Measurements from ENCODE around the gene OR52I1.

The OR52I1 gene

DNA sequence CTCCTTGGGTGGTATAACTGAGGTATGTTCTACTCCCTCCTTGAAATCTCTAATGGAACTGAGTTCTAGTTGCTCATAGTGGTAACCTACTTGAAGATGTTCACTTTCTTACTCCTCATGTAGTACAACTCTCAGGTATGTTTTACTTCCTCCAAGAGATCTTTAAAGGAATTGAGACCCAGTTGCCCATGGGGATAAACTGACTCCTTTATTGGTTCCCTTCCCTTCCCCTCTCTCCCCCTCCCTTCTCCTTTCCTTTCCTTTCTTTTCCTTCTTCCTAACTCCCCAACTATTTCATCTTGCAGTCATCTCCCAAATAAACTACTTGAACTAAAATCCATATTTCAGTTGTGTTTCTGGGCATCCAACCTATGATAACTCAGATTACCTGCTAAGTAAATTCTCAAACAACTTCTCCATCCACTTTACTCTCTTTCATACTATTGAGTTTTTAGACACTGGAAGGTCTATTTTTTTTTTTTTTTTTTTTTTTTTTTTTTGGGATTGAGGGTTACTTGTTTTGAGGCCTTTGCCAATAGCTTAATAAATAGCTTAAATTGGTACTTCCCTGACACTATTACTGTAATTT lies 22.1 kb downstream of the OR52I1 start:
- no peak for DNase-seq

- no peak for DNase-seq
Measured at GRCh38 chr11:4619514-4619913, 25.7 kb downstream of the OR52I1 start.

DNA sequence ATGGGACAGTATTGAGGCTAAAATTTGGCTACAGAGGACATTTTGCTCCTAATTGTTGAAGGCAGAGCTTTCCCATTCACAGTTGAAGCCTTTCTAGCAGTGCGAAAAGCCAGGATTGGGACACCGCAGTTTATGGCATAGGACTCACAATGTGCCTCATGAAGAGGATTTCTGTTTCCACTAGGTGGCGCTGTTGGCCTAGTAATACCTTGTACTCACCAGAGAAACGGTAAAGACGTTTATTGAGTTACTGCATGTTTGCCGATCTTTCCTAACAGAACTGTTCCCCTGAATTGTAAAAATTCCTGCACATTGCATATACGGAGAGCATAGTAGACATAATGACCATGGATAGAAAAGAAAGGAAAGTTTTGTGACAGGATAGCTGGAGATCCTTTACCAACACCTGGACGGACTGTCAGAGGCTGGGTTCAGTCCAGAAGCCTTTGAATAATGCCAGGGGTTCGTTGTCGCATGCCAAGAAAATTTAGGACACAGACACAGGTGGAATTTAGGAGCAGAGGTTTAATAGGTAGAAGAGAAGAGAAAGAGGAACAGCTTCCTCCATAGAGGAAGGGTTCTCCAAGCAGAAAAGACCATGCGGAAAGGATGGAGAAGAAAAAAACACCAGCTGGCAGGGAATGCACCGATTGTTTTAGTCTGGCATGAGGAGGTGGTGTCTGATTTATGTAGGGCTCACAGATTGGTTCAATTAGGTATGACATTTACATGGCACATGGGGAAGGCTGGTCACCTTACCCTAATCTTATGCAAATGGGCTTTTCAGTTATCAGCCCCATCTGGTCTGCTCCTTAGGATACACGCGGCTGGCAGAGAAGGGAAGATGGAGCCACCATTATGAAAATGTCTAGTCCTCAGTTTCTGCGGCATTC lies 32.6 kb downstream of the OR52I1 start:
- DNase-seq, result peak; percentile 74

DNA sequence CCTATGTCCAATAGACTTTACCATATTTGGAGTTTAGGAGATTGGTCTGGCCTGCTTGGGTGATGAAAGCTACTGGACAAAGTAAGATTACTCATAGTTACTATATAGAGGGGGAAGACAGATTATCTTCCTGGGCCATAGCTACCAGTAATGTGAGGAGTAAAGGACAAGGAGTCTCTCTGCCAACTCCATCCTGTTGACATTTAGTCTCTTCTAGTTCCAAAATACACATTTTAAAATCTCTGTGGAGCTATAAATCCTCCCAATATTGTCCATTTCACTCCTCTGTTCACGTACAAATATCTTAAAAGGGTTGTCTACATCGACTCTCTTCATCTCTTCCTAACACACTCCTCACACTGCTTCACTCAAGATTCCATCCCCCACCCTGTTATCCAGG lies 42.3 kb downstream of the OR52I1 start:
- no peak for DNase-seq

- DNase-seq, result peak; percentile 51
Measured at GRCh38 chr11:4636962-4637661, 43.3 kb downstream of the OR52I1 start, which contains the start of gene OR51D1. TSS of gene OR51D1 (plus strand) at chr11:4637477. CDS start at chr11:4639791, 2,314 bp downstream.

- no peak for DNase-seq
Measured at GRCh38 chr11:4637662-4638047, 43.8 kb downstream of the OR52I1 start.

DNA sequence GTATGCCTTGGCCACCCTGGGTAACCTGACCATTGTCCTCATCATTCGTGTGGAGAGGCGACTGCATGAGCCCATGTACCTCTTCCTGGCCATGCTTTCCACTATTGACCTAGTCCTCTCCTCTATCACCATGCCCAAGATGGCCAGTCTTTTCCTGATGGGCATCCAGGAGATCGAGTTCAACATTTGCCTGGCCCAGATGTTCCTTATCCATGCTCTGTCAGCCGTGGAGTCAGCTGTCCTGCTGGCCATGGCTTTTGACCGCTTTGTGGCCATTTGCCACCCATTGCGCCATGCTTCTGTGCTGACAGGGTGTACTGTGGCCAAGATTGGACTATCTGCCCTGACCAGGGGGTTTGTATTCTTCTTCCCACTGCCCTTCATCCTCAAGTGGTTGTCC lies 46.1 kb downstream of the OR52I1 start:
- no peak for DNase-seq

DNA sequence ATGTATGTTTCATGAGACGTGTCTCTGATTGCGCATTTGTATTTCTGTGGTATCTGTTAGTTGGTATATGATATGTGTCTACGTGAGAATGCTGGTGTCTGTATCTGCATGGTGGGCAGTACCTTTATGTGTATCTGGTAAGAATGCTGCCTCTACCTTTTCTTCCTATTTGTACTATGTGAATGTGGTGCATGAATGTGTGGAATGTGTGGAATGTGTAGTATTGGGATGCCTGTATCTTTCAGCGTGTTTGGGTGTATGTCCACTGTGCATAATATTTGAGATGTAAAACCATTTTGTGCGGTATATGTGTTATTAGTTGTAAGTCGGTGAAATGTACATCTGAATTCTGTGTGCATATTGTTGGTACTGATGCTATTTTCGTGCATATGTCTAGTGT lies 47.7 kb downstream of the OR52I1 start:
- DNase-seq, result no peak

- no peak for DNase-seq
Measured at GRCh38 chr11:4642043-4642442, 48.2 kb downstream of the OR52I1 start.

- no peak for DNase-seq
Measured at GRCh38 chr11:4643076-4643475, 49.2 kb downstream of the OR52I1 start.

- no peak for DNase-seq
Measured at GRCh38 chr11:4643682-4644081, 49.8 kb downstream of the OR52I1 start, which contains the start of gene OR51E1. TSS of gene OR51E1 (plus strand) at chr11:4643982. CDS start at chr11:4652527, 8,545 bp downstream.

GRCh38 chr11:4644233-4644632 lies 50.4 kb downstream of the OR52I1 start:
- DNase-seq, result no peak

Data from RPMI8226 (cell line).